ENCODE data around the gene RPL12. TPM values are rescaled to one million over a fixed set of nuclear protein-coding genes. Genes with fewer than 3 reads are reported as not detected.

The RPL12 gene
- total RNA-seq, 1 donor from 2014 or later = 2,572 TPM

DNA sequence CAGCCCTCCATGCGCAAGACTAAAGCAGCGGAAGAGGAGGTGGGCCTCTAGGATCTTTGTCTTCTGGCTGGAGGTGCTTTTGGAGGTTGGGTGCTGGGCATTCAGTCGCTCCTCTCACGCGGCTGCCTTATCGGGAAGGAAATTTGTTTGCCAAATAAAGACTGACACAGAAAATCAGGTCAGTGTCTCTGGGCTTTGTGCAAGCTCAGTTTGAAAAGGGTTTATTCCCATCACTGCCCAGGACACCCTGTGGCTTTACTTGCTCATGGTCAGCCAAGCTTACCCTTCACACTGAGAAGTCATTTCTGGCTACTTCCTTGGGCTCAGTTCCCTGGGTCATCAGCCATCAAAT lies 43.7 kb downstream of the RPL12 start:
- no peak for DNase-seq (ENCODE audit: extremely low spot score in 2 of 2)
- no peak overlapping the region for H3K27ac ChIP-seq
- intact Hi-C loops (cut with DNase I) = no loop called here
- no peak overlapping the region for H3K4me3 ChIP-seq
- H3K9me3 ChIP-seq = no peaks in the 10 kb centered on the region
- H3K36me3 ChIP-seq = peaks cover 0 to 26% of the 10 kb centered on the region in 2 donors
- TF ChIP-seq, protein P1, sequence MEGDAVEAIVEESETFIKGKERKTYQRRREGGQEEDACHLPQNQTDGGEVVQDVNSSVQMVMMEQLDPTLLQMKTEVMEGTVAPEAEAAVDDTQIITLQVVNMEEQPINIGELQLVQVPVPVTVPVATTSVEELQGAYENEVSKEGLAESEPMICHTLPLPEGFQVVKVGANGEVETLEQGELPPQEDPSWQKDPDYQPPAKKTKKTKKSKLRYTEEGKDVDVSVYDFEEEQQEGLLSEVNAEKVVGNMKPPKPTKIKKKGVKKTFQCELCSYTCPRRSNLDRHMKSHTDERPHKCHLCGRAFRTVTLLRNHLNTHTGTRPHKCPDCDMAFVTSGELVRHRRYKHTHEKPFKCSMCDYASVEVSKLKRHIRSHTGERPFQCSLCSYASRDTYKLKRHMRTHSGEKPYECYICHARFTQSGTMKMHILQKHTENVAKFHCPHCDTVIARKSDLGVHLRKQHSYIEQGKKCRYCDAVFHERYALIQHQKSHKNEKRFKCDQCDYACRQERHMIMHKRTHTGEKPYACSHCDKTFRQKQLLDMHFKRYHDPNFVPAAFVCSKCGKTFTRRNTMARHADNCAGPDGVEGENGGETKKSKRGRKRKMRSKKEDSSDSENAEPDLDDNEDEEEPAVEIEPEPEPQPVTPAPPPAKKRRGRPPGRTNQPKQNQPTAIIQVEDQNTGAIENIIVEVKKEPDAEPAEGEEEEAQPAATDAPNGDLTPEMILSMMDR (IDR thresholded peaks at IDR 0.05) = no peak
- TF ChIP-seq POLR2AphosphoS5 (IDR thresholded peaks at IDR 0.05; ENCODE audit: insufficient read depth in 1 of 2, low read depth in 1 of 2) (no peak), POLR2A (IDR thresholded peaks at IDR 0.05) (no peak)
- no peaks in the 10 kb centered on the region for H3K27me3 ChIP-seq
- H3K4me1 ChIP-seq = no peaks in the 10 kb centered on the region

DNA sequence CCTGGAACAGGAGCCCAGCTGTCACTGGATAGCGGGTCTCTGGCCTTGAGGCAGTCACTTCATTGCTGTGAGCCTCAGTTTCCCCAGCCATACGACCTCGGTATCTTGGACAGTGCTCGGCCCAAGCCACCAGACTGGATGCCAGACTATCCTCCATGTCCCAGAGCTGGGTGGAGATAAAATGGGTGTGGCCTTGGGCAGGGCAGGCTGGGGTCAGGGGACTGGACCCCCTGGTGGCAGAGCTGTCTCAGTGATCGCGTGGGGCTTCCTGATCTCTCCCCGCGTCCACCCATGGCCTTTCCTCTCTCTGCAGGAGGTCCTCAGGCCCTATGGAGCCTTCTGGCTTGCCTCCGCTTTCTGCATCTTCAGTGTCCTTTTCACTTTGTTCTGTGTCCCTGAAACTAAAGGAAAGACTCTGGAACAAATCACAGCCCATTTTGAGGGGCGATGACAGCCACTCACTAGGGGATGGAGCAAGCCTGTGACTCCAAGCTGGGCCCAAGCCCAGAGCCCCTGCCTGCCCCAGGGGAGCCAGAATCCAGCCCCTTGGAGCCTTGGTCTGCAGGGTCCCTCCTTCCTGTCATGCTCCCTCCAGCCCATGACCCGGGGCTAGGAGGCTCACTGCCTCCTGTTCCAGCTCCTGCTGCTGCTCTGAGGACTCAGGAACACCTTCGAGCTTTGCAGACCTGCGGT lies 44.3 kb downstream of the RPL12 start:
- DNase-seq (ENCODE audit: extremely low spot score in 2 of 2) = no peak
- Histone ChIP-seq H3K27ac (no peak overlapping the region), H3K27me3 (no peaks in the 10 kb centered on the region), H3K4me3 (no peak overlapping the region), H3K9me3 (no peaks in the 10 kb centered on the region), H3K4me1 (no peaks in the 10 kb centered on the region), H3K36me3 (peaks cover 0 to 32% of the 10 kb centered on the region in 2 donors)
- intact Hi-C loops (cut with DNase I) = no loop called here
- TF ChIP-seq, protein P1 (IDR thresholded peaks at IDR 0.05) = no peak
- TF ChIP-seq POLR2A (IDR thresholded peaks at IDR 0.05) (no peak), POLR2AphosphoS5 (IDR thresholded peaks at IDR 0.05; ENCODE audit: insufficient read depth in 1 of 2, low read depth in 1 of 2) (no peak)

DNA sequence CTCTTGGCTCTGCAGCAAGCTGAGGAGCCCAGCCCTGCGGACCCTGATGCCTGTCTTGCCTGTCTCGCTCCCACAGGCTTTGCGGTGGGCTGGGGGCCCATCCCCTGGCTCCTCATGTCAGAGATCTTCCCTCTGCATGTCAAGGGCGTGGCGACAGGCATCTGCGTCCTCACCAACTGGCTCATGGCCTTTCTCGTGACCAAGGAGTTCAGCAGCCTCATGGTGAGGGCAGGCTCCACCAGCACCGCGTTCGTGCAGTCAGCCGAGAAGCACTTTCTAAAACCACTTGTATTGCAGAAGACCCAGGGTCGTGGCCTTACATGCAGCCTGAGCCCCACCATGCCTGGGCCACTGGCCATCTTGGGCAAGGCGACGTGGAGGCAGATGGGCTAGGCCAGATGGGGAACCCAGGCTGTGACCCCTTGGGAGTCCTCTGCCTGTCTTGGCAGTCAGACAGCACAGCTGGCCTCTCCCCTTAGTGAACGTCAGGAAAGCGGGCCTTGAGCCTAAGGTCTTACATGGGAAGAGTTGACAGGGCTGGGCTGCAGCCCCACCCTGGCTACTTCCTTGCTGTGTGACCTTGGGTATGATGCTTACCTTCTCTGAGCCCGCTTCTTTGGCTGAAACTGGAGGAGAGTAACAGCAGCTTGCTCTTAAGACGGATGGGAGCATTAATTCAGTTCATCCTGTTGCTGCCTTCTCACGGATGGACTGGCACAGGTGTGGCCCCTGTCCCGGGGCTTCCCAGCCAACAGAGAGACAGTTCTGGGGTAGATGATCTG lies 45.7 kb downstream of the RPL12 start:
- no peak overlapping the region for H3K4me3 ChIP-seq
- no peaks in the 10 kb centered on the region for H3K9me3 ChIP-seq
- no peak for TF ChIP-seq POLR2AphosphoS5 (IDR thresholded peaks at IDR 0.05; ENCODE audit: insufficient read depth in 1 of 2, low read depth in 1 of 2)
- TF ChIP-seq, protein P1 (IDR thresholded peaks at IDR 0.05) = no peak
- no peak for TF ChIP-seq POLR2A (IDR thresholded peaks at IDR 0.05)
- H3K36me3 ChIP-seq = peaks cover 0 to 36% of the 10 kb centered on the region in 2 donors
- DNase-seq (ENCODE audit: extremely low spot score in 2 of 2) = no peak
- no peaks in the 10 kb centered on the region for H3K4me1 ChIP-seq
- intact Hi-C loops (cut with DNase I) = no loop called here
- no peak overlapping the region for H3K27ac ChIP-seq
- no peaks in the 10 kb centered on the region for H3K27me3 ChIP-seq

DNA sequence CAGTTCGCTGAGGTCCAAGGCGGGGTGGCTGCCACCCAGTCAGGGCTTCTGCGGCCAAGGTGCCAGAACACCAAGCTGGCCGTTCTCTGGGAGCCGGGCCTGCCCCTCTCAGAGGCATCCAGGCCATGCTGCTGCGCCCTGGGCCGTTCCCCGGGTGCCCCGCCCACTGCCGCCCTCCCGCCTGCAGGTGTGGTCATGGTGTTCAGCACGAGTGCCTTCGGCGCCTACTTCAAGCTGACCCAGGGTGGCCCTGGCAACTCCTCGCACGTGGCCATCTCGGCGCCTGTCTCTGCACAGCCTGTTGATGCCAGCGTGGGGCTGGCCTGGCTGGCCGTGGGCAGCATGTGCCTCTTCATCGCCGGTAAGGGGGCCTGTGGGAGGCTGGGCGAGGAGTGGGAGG lies 46.6 kb downstream of the RPL12 start:
- Histone ChIP-seq H3K4me3 (no peak overlapping the region), H3K36me3 (peaks cover 0 to 36% of the 10 kb centered on the region in 2 donors), H3K9me3 (no peaks in the 10 kb centered on the region), H3K27ac (no peak overlapping the region), H3K4me1 (no peaks in the 10 kb centered on the region), H3K27me3 (no peaks in the 10 kb centered on the region)
- intact Hi-C loops (cut with DNase I) = no loop called here
- DNase-seq (ENCODE audit: extremely low spot score in 2 of 2) = no peak
- TF ChIP-seq, protein P1 (IDR thresholded peaks at IDR 0.05) = no peak
- TF ChIP-seq POLR2AphosphoS5 (IDR thresholded peaks at IDR 0.05; ENCODE audit: insufficient read depth in 1 of 2, low read depth in 1 of 2) = no peak
- no peak for TF ChIP-seq POLR2A (IDR thresholded peaks at IDR 0.05)
